Activated CD4-positive, CD25-positive, alpha-beta regulatory T cell treated with anti-CD3 and anti-CD28 coated beads, Interleukin-2, amount 50 U/mL, for 24 hours (primary cell): ENCODE data around the gene MRPL30.
"Not testable (repeated sequence)": the region's sequence is repeated elsewhere in the genome, so short reads cannot be mapped to it uniquely, and the experiment has no call there.

Experiments used
- ATAC-seq, 2 donors: fragments of 150-1000 bp; cut with Tn5 transposase; one replicate each; pipeline ENCODE4 v1.10.0; 2021; ENCODE audit warnings: mild to moderate bottlenecking in 1 of 2, moderate library complexity in 1 of 2

The MRPL30 gene

GRCh38 chr2:99187011-99187410 is 6.0 kb downstream of the MRPL30 start:
- ATAC-seq = no peak

GRCh38 chr2:99188357-99188756 is 7.4 kb downstream of the MRPL30 start:
- no peak for ATAC-seq

- ATAC-seq = no peak
Observed at GRCh38 chr2:99190548-99190947, 9.6 kb downstream of the MRPL30 start.

GRCh38 chr2:99192364-99192763 is 11.4 kb downstream of the MRPL30 start:
- ATAC-seq = not testable (repeated sequence)

- no peak for ATAC-seq
Observed at GRCh38 chr2:99198103-99198841, 17.3 kb downstream of the MRPL30 start.

- no peak for ATAC-seq
Observed at GRCh38 chr2:99200076-99200800, 19.3 kb downstream of the MRPL30 start.

- ATAC-seq = no peak
Observed at GRCh38 chr2:99201959-99202678, 21.1 kb downstream of the MRPL30 start.

- ATAC-seq = no peak
Observed at GRCh38 chr2:99205491-99205890, 24.5 kb downstream of the MRPL30 start.

GRCh38 chr2:99216096-99216495 is 35.1 kb downstream of the MRPL30 start:
- no peak for ATAC-seq

GRCh38 chr2:99217929-99218501 is 37.0 kb downstream of the MRPL30 start:
- no peak for ATAC-seq

GRCh38 chr2:99233177-99233576 is 52.2 kb downstream of the MRPL30 start:
- ATAC-seq = not testable (repeated sequence)

GRCh38 chr2:99238599-99238998 is 57.6 kb downstream of the MRPL30 start:
- no peak for ATAC-seq

GRCh38 chr2:99240431-99240830 is 59.4 kb downstream of the MRPL30 start:
- ATAC-seq = no peak

- no peak for ATAC-seq
Observed at GRCh38 chr2:99242151-99242550, 61.2 kb downstream of the MRPL30 start.
